ENCODE data around the gene HDAC9.

The HDAC9 gene

GRCh38 chr7:18593602-18594279, 98.2 kb downstream of the HDAC9 start:
- Histone ChIP-seq H4K20me1 (ENCODE audit: insufficient read depth, low read length, poor library complexity, severe bottlenecking) (no peaks in the 10 kb centered on the region), H3K4me3 (ENCODE audit: low read length, poor library complexity, severe bottlenecking) (no peak overlapping the region), H3K79me2 (ENCODE audit: insufficient read depth, low read length) (no peaks in the 10 kb centered on the region), H3F3A (ENCODE audit: low read depth) (no peaks in the 10 kb centered on the region), H3K9me3 (ENCODE audit: insufficient read depth, low read depth, low read length) (no peaks in the 10 kb centered on the region), H3K9ac (ENCODE audit: low read depth, low read length, poor library complexity, severe bottlenecking) (no peak overlapping the region), H3K4me2 (ENCODE audit: low read depth, low read length, poor library complexity, severe bottlenecking) (no peak overlapping the region), H3K4me1 (ENCODE audit: insufficient read depth, low read length, poor library complexity, severe bottlenecking) (peaks cover 9% of the 10 kb centered on the region), H2AFZ (ENCODE audit: low read length) (no peak overlapping the region), H3K9me2 (replicated peaks; ENCODE audit: low read depth, low read length) (no peaks in the 10 kb centered on the region), H3K36me3 (ENCODE audit: insufficient read depth, low read length) (peaks cover 62% of the 10 kb centered on the region), H3K27me3 (ENCODE audit: insufficient read depth, low read length, poor library complexity, severe bottlenecking) (no peaks in the 10 kb centered on the region)
- no peak for TF ChIP-seq CTCF (conservative IDR thresholded peaks at IDR 0.05; ENCODE audit: low read length)

GRCh38 chr7:18597754-18598153, 102.2 kb downstream of the HDAC9 start:
- H4K20me1 ChIP-seq (ENCODE audit: insufficient read depth, low read length, poor library complexity, severe bottlenecking): no peaks in the 10 kb centered on the region
- H3K4me3 ChIP-seq (ENCODE audit: low read length, poor library complexity, severe bottlenecking): no peak overlapping the region
- no peak overlapping the region for H3K4me2 ChIP-seq (ENCODE audit: low read depth, low read length, poor library complexity, severe bottlenecking)
- H3K79me2 ChIP-seq (ENCODE audit: insufficient read depth, low read length): no peaks in the 10 kb centered on the region
- peaks cover 23% of the 10 kb centered on the region; the same call in 1 of the 2 replicates for H3K9me3 ChIP-seq (ENCODE audit: insufficient read depth, low read depth, low read length)
- H3K9me2 ChIP-seq (replicated peaks; ENCODE audit: low read depth, low read length): no peaks in the 10 kb centered on the region
- no peaks in the 10 kb centered on the region for H3K4me1 ChIP-seq (ENCODE audit: insufficient read depth, low read length, poor library complexity, severe bottlenecking)
- peaks cover 84% of the 10 kb centered on the region for H3K36me3 ChIP-seq (ENCODE audit: insufficient read depth, low read length)
- TF ChIP-seq CTCF (conservative IDR thresholded peaks at IDR 0.05; ENCODE audit: low read length) (no peak), EZH2phosphoT487 (IDR thresholded peaks at IDR 0.05; ENCODE audit: borderline replicate concordance) (no peak)
- no peaks in the 10 kb centered on the region for H3F3A ChIP-seq (ENCODE audit: low read depth)
- H3K9ac ChIP-seq (ENCODE audit: low read depth, low read length, poor library complexity, severe bottlenecking): no peak overlapping the region
- H2AFZ ChIP-seq (ENCODE audit: low read length): no peak overlapping the region
- no peaks in the 10 kb centered on the region for H3K27me3 ChIP-seq (ENCODE audit: insufficient read depth, low read length, poor library complexity, severe bottlenecking)

- Histone ChIP-seq H3K27me3 (ENCODE audit: insufficient read depth, low read length, poor library complexity, severe bottlenecking) (peaks cover 7% of the 10 kb centered on the region), H3K4me1 (ENCODE audit: insufficient read depth, low read length, poor library complexity, severe bottlenecking) (no peaks in the 10 kb centered on the region), H3F3A (ENCODE audit: low read depth) (no peaks in the 10 kb centered on the region), H3K9me2 (replicated peaks; ENCODE audit: low read depth, low read length) (no peaks in the 10 kb centered on the region), H3K4me3 (ENCODE audit: low read length, poor library complexity, severe bottlenecking) (no peak overlapping the region), H3K79me2 (ENCODE audit: insufficient read depth, low read length) (no peaks in the 10 kb centered on the region), H3K9me3 (ENCODE audit: insufficient read depth, low read depth, low read length) (peaks cover 25% of the 10 kb centered on the region; the same call in 1 of the 2 replicates), H3K9ac (ENCODE audit: low read depth, low read length, poor library complexity, severe bottlenecking) (no peak overlapping the region), H3K4me2 (ENCODE audit: low read depth, low read length, poor library complexity, severe bottlenecking) (no peak overlapping the region), H2AFZ (ENCODE audit: low read length) (no peak overlapping the region), H3K36me3 (ENCODE audit: insufficient read depth, low read length) (peaks cover 38% of the 10 kb centered on the region), H4K20me1 (ENCODE audit: insufficient read depth, low read length, poor library complexity, severe bottlenecking) (no peaks in the 10 kb centered on the region)
- TF ChIP-seq EZH2phosphoT487 (IDR thresholded peaks at IDR 0.05; ENCODE audit: borderline replicate concordance) (no peak), CTCF (conservative IDR thresholded peaks at IDR 0.05; ENCODE audit: low read length) (no peak)
Observed at GRCh38 chr7:18607025-18607424, 111.5 kb downstream of the HDAC9 start.

Data from Loucy (cell line).